ENCODE data around the gene NPY4R. TPM values are rescaled to one million over a fixed set of nuclear protein-coding genes. Genes with fewer than 3 reads are reported as not detected.
"Not testable (repeated sequence)": the region's sequence is repeated elsewhere in the genome, so short reads cannot be mapped to it uniquely, and the experiment has no call there.

The NPY4R gene
- total RNA-seq, 4 donors from 2014 or later = not detected

DNA sequence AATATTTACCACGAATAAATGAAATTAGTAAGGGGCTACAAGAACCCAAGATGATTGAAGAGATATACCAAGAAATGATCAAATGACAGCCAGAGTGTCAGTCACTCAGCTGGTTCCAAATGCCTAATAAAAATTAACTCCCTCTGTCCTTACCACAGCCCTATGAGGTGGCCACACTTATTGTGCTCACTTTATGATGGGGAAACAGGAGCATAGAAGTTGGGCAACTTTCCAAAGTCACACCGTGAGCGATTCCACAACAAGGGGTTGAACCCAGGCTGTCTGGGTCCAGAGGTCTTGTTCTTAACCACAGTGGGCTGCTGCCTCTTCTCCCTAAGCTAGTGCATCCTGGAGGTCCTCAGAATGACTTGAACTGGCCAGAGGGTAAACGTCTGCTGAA is 31.6 kb upstream of the NPY4R start:
- H3K9me3 ChIP-seq; H3K4me3 ChIP-seq (replicated peaks in 1 of 3); H3K27me3 ChIP-seq; H3K27ac ChIP-seq; intact Hi-C loops (cut with DNase I); DNase-seq; H3K4me1 ChIP-seq; H3K36me3 ChIP-seq: not testable (repeated sequence)
- no CpG with 5 or more reads among the region's 4 CpGs for WGBS, 2 donors

DNA sequence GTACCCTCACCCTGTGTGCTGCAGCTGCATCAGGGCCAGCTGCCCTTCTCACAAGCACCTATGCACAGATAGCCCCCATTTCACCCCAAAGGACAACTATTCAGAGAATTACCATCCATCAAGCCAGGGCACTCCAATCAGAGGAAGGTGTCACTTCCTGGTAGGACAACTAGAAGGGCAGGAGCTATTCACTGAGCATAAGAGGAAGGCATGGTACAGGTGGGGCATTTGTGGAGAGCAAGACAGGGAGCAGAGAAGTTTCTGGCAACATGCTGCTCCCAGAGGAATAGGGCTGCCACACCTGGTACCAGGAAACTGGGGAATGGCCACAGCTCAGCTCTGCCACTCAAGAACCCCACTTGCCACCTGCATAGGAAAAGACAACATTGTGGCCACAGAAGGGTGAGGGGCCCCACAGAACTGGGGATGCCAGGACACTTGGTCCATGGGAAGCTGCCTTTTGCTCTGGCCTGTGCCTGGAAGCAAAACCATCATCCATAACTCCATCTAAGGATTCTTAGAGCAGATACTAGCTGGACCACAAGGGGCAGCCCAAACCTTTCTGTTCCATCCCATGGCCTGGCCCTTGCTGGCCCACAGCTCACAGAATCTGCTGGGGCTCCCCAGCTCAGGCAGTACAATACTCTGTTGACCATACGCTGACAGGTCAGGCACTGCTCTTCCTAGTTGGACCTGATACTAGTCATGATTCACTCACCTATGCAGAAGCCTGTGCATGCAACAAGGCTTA is 25.8 kb upstream of the NPY4R start:
- not testable (repeated sequence) for H3K4me1 ChIP-seq, H3K27ac ChIP-seq

DNA sequence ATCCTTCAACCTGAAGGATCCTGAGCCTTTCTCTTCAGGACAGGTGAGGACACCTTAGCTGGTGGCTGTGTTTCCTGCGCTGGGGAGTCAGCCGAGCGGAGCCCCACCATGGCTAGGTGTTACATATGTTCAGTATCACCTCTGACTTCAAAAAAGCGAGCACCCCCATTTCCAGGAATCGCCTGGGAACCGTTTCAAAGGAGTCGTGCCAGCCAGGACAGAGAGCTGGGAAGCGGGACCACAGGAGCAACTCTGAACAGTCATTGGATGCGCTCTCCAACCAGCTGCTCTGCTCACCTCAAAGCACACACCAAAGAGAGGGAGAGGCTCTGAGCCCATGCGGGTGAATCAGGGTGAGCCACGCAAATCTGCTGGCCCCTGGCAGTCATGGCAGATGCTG is 24.5 kb upstream of the NPY4R start:
- H3K9me3 ChIP-seq; H3K27me3 ChIP-seq; H3K4me1 ChIP-seq; DNase-seq; intact Hi-C loops (cut with DNase I); H3K27ac ChIP-seq; H3K36me3 ChIP-seq; H3K4me3 ChIP-seq (replicated peaks in 1 of 3): not testable (repeated sequence)
- 100% methylated on average over 3 of the region's 11 CpGs; no CpG with 5 or more reads in 1 of the 2 donors for WGBS, 2 donors

More for the DNA sequence above, 25.8 kb upstream of the NPY4R start:
- H3K4me3 ChIP-seq (replicated peaks in 1 of 3); DNase-seq; H3K36me3 ChIP-seq; H3K27me3 ChIP-seq; H3K9me3 ChIP-seq; intact Hi-C loops (cut with DNase I): not testable (repeated sequence)
- no CpG with 5 or more reads among the region's 1 CpG for WGBS, 2 donors

- H3K27ac ChIP-seq; intact Hi-C loops (cut with DNase I); H3K36me3 ChIP-seq; H3K4me3 ChIP-seq (replicated peaks in 1 of 3); H3K27me3 ChIP-seq; H3K9me3 ChIP-seq; DNase-seq; H3K4me1 ChIP-seq: not testable (repeated sequence)
- no CpG with 5 or more reads among the region's 2 CpGs for WGBS, 2 donors
Observed at GRCh38 chr10:46486459-46486858, 20.7 kb upstream of the NPY4R start.

DNA sequence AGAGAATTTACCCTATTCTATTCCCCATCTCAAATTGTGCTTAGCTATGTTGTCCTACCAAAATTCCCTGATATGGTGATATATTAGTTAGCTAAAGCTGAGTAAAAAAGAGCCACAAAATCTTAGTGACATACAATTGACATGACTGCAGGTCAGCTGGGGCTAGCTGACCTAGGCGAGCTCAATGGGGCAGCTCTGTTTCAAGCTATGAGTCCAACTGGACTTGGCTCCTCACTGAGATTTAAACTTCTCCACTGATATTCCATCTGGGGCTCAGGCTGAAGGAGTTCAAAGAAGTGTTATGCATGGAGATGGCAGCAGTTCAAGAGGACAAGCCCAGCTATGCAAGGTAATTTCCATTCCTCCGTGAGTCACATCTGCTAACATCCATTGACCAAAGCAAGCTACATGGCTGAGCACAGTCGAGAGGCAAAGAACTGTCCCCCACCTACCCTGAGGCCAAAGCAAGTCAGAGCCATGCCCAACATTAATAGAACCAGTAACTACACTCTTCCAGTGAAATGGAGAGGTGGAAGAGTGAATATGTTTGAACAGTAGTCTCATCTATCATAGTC is 9.1 kb upstream of the NPY4R start:
- intact Hi-C loops (cut with DNase I) = not testable (repeated sequence)

DNA sequence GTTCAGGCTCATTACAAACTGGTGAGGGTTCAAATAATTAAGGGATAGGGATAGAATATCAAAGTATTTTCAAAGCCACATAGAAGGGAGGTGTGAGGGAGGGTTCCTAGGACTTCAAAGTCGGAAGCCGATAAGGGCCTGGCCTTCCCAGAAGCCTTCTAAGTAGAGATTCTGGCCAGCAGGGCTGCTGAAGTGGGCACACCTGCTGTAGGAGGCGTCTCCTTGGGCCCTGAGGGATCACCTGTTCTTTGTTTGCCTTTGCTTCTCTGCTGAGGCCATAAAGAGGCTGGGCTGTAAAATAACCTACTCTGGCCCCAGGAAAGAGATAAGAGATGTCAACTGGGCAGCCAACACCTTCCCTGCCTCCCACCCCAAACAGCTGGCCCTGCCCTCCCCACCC is 8.0 kb upstream of the NPY4R start:
- H3K4me1 ChIP-seq; H3K27me3 ChIP-seq; H3K27ac ChIP-seq; H3K4me3 ChIP-seq (replicated peaks in 1 of 3); intact Hi-C loops (cut with DNase I); DNase-seq; H3K36me3 ChIP-seq; H3K9me3 ChIP-seq: not testable (repeated sequence)
- WGBS, 2 donors = 65% methylated on average over 3 of the region's 3 CpGs; no CpG with 5 or more reads in 1 of the 2 donors

More for the DNA sequence above, 9.1 kb upstream of the NPY4R start:
- H3K4me3 ChIP-seq (replicated peaks in 1 of 3); H3K27ac ChIP-seq; DNase-seq; H3K27me3 ChIP-seq; H3K4me1 ChIP-seq; H3K9me3 ChIP-seq; H3K36me3 ChIP-seq: not testable (repeated sequence)
- whole genome bisulfite sequencing, 2 donors = 100% methylated on average over 1 of the region's 3 CpGs

DNA sequence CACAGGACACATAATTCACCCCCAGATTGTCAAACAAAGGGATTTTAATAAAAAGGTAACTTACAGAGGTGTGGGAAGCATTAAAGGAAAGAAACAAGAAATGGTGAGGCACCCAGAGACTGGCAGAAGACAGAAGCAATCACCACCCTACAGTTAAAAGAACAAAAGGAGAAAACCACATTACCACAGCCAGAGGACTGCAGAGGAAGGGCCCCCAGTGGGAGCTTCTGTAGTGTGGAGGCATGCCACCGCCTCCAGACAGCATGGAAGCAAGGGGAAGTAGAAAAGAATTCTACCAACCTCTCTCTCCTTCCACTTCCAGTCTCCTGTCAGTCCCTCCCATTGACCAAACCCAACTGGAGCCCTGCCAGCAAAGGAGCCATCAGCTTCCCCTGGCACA is 4.4 kb upstream of the NPY4R start:
- WGBS, 2 donors = no CpG with 5 or more reads among the region's 1 CpG
- H3K36me3 ChIP-seq; intact Hi-C loops (cut with DNase I); H3K4me3 ChIP-seq (replicated peaks in 1 of 3); DNase-seq; H3K4me1 ChIP-seq; H3K27ac ChIP-seq; H3K9me3 ChIP-seq; H3K27me3 ChIP-seq: not testable (repeated sequence)

- peak; percentile 14 to 56 for DNase-seq
- intact Hi-C loops (cut with DNase I); H3K4me1 ChIP-seq; H3K27ac ChIP-seq; H3K4me3 ChIP-seq (replicated peaks in 1 of 3); H3K9me3 ChIP-seq; H3K27me3 ChIP-seq; H3K36me3 ChIP-seq: not testable (repeated sequence)
- peak in 1 of 6 experiments; percentile 40 for TF ChIP-seq CTCF (IDR thresholded peaks at IDR 0.05)
- WGBS, 2 donors = no CpG with 5 or more reads among the region's 4 CpGs
Observed at GRCh38 chr10:46468119-46468809, 2.5 kb upstream of the NPY4R start.

- DNase-seq; intact Hi-C loops (cut with DNase I); H3K27ac ChIP-seq; H3K9me3 ChIP-seq; H3K27me3 ChIP-seq; H3K4me1 ChIP-seq; H3K36me3 ChIP-seq; H3K4me3 ChIP-seq (replicated peaks in 1 of 3): not testable (repeated sequence)
- no CpG with 5 or more reads among the region's 2 CpGs for WGBS, 2 donors
Observed at GRCh38 chr10:46463608-46464007, 2.1 kb downstream of the NPY4R start.

- intact Hi-C loops (cut with DNase I); H3K27ac ChIP-seq; H3K4me1 ChIP-seq; H3K4me3 ChIP-seq (replicated peaks in 1 of 3); H3K9me3 ChIP-seq; H3K27me3 ChIP-seq; H3K36me3 ChIP-seq; DNase-seq: not testable (repeated sequence)
- WGBS, 2 donors = 94 to 97% methylated on average over 4 to 6 of the region's 10 CpGs
Observed at GRCh38 chr10:46462276-46462675, 3.5 kb downstream of the NPY4R start.

DNA sequence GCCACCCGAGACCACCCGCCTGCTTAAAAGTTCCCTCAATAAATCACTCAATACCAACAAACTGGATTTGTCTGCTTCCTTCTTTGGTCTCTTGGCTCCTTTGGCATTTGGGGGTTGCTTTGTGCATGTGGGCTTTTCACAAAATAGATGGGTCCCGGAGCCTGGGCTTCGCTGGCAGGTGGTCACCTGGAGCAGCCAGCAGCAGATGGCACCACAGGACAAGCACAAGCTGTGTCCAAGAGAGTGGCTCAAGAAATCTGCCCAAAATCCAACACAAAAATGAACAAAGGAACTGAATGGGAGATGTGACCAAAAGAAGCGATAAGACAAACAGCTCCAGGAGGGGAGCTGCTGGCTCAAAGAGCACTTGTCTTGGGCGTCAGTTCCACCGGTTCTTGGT is 6.2 kb downstream of the NPY4R start:
- intact Hi-C loops (cut with DNase I); H3K36me3 ChIP-seq: not testable (repeated sequence)

DNA sequence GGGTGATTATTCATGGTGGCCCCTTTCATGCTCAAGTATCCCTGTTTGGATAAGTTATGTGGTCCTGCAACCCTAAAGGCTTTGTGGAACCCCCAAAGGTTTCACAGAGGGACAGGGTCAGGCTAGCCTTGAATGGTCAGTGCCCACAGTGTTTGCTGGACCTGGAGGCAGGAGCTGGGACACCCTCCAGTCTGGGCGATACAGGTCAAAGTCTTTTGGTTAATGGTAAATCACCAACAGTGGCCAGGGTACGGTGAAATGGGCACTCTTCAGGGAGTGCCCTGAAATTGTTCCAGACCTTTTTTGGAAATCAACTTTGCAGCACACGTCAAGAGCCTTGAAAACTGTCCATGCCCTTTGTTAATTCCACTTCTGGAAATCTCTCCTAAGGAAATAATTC is 8.7 kb downstream of the NPY4R start:
- H3K4me1 ChIP-seq; H3K27ac ChIP-seq; H3K36me3 ChIP-seq; DNase-seq; H3K27me3 ChIP-seq; H3K9me3 ChIP-seq; H3K4me3 ChIP-seq (replicated peaks in 1 of 3); intact Hi-C loops (cut with DNase I): not testable (repeated sequence)
- WGBS, 2 donors = no CpG with 5 or more reads among the region's 3 CpGs

More for the DNA sequence above, 6.2 kb downstream of the NPY4R start:
- 89 to 100% methylated on average over 1 to 3 of the region's 7 CpGs for WGBS, 2 donors
- not testable (repeated sequence) for H3K4me1 ChIP-seq; H3K27me3 ChIP-seq; DNase-seq; H3K9me3 ChIP-seq; H3K27ac ChIP-seq; H3K4me3 ChIP-seq (replicated peaks in 1 of 3)

Measured in thyroid gland (tissue), 4 donors.